Measurements from ENCODE around the gene HCFC1.

Gene HCFC1

GRCh38 chrX:153925739-153926551 lies 45.7 kb downstream of the HCFC1 start, which contains the start of gene ARHGAP4:
ARHGAP4 (minus strand) TSS chrX:153926264; CDS start chrX:153926202, 62 bp downstream.
- DNase-seq = no peak

GRCh38 chrX:153925387-153925738 lies 46.3 kb downstream of the HCFC1 start:
- DNase-seq = no peak

- peak in 25 of 58 donors; percentile 3 to 53 (median 19) for DNase-seq
Measured at GRCh38 chrX:153924149-153924861, 47.3 kb downstream of the HCFC1 start.

- DNase-seq = peak in 44 of 58 donors; percentile 9 to 75 (median 36)
Measured at GRCh38 chrX:153922932-153923857, 48.4 kb downstream of the HCFC1 start.

- DNase-seq = no peak
Measured at GRCh38 chrX:153921511-153922446, 49.8 kb downstream of the HCFC1 start.

- DNase-seq = no peak
Measured at GRCh38 chrX:153921070-153921469, 50.5 kb downstream of the HCFC1 start.

GRCh38 chrX:153920546-153920945 lies 51.1 kb downstream of the HCFC1 start:
- DNase-seq = no peak

GRCh38 chrX:153919281-153919680 lies 52.3 kb downstream of the HCFC1 start:
- no peak for DNase-seq

GRCh38 chrX:153917869-153918268 lies 53.7 kb downstream of the HCFC1 start:
- no peak for DNase-seq

- no peak for DNase-seq
Measured at GRCh38 chrX:153913701-153914100, 57.9 kb downstream of the HCFC1 start.

GRCh38 chrX:153913211-153913610 lies 58.4 kb downstream of the HCFC1 start:
- DNase-seq = no peak

- no peak for DNase-seq
Measured at GRCh38 chrX:153911798-153912197, 59.8 kb downstream of the HCFC1 start.

GRCh38 chrX:153910446-153910845 lies 61.2 kb downstream of the HCFC1 start:
- DNase-seq = no peak

- DNase-seq = no peak
Measured at GRCh38 chrX:153909980-153910360, 61.6 kb downstream of the HCFC1 start.

- no peak for DNase-seq
Measured at GRCh38 chrX:153909024-153909979, 62.3 kb downstream of the HCFC1 start.

GRCh38 chrX:153908219-153908860 lies 63.3 kb downstream of the HCFC1 start:
- DNase-seq = no peak

- no peak for DNase-seq
Measured at GRCh38 chrX:153907456-153907855, 64.2 kb downstream of the HCFC1 start.

- DNase-seq = no peak
Measured at GRCh38 chrX:153906126-153906917, 65.3 kb downstream of the HCFC1 start.

Data from anterior cingulate cortex (tissue), 58 donors.